Measurements from ENCODE around the gene PARP2. TPM values are rescaled to one million over a fixed set of nuclear protein-coding genes. Genes with fewer than 3 reads are reported as not detected.

The PARP2 gene
- total and polyA plus RNA-seq, 2 of the 8 experiments (the other 6 are each of a cell fraction or from before 2014, with no cell fraction given) = 27.7 to 41.7 TPM

DNA sequence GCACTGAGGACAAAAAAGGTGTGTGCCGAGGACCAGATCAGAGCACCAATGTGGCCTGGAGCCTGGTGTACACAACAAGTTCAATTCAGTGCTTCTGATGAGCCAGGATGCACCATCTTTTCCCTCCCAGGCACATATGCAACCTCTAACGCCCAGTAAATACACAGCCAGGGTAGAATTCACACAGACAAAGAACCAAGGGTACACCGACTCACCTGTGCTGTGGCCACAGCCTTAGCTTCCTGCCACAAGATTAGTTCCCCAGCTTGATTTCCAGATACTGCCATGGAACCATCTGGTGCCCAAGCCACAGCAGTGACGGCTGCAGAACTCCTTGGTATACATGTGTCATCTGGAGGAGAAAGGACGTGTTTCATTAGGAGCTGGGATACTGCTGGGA is 29.4 kb downstream of the PARP2 start (continued):
- TF ChIP-seq SIX5 (IDR thresholded peaks at IDR 0.05; ENCODE audit: low read depth, low read length) = no peak
- TF ChIP-seq SIN3A (conservative IDR thresholded peaks at IDR 0.05 in 1 of 2, IDR thresholded peaks at IDR 0.05 in 1 of 2; ENCODE audit: low read depth in 1 of 2, low read length in 2 of 2) = no peak
- no peak for TF ChIP-seq KDM4A (IDR thresholded peaks at IDR 0.05; ENCODE audit: low read depth, low read length, severe bottlenecking)
- no peak for TF ChIP-seq HDAC2 (IDR thresholded peaks at IDR 0.05; ENCODE audit: borderline replicate concordance in 1 of 2, low read depth in 2 of 2, low read length in 2 of 2)

All from H1 (cell line).